CD4-positive, alpha-beta T cell treated with Interferon gamma for 1 hour (primary cell): ENCODE measurements around the gene IL36G.

ENCODE experiments used
- DNase-seq: peaks from one replicate; pipeline ENCODE4 v3.0.0-alpha.2; 2020

The IL36G gene

GRCh38 chr2:113024764-113025163 is 47.0 kb downstream of the IL36G start:
- DNase-seq = no peak

GRCh38 chr2:113025737-113026136 is 47.9 kb downstream of the IL36G start:
- no peak for DNase-seq

- no peak for DNase-seq
Measured at GRCh38 chr2:113027691-113028090, 49.9 kb downstream of the IL36G start.

- no peak for DNase-seq
Measured at GRCh38 chr2:113028112-113028511, 50.3 kb downstream of the IL36G start.

- DNase-seq = no peak
Measured at GRCh38 chr2:113032737-113033136, 54.9 kb downstream of the IL36G start.

- DNase-seq = no peak
Measured at GRCh38 chr2:113034016-113034415, 56.2 kb downstream of the IL36G start.
